ENCODE results near the gene FUT4.

Gene FUT4

DNA sequence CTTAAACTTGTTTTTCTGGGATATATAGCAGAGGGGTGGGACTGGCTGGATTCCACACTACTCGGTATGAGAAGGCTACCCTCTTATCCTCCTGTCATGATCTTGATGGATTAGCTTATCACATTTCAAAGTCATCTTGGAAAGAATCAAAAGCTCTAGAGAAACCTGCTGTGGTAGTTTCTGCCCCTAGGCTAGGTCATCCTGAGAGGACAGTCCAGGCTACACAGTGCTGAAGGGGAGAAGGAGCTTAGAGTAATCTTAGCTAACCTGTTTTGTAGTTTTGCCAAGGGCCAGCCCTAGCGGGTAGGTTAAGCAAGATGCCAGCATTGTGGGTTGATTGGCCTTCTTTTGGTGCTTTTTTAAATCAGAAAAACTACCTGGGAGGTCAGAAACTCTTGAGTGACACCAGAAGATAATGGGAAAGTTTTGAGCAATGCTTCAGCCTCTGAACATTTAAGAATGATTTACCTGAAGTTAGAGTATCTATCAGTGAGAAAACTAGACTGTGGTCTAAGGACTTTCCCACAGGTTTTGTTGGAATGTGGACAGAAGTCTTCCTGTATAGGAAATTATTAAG lies 44.7 kb downstream of the FUT4 start:
- no peak overlapping the region for H3K27ac ChIP-seq
- H3K4me3 ChIP-seq: no peak overlapping the region

DNA sequence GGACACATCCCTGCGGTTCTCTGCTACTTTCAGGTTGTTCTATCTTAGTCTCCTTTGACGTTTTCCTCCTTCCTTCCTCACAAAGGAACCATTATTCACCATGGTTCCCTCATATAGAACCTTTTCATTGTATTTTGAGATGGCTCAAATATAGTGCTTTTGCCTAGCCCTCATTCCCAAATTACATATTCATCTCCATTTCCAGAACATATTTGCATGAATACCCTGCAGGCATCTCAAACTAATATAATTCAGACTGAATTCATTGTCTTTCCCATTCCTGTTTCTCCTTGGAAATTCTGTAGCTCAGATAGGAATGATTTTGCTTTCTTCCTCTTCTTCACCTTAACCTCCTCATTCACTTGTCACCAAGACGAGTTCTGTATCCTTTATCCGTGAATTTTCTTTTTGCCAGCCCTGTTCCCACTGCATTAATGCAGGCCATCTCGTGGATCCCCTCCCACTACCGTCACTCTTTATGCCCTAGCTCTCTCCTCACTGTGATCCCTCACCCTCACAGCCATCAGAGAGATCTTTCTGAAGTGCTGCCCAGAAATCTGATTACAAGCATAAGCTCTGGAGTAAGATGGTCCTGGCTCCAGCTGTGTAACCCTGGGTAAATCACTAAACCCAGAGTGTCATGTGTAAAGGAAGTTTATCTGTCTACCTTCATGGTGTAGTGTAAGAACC lies 46.8 kb downstream of the FUT4 start:
- Histone ChIP-seq H3K27ac (no peak overlapping the region), H3K4me3 (no peak overlapping the region)

DNA sequence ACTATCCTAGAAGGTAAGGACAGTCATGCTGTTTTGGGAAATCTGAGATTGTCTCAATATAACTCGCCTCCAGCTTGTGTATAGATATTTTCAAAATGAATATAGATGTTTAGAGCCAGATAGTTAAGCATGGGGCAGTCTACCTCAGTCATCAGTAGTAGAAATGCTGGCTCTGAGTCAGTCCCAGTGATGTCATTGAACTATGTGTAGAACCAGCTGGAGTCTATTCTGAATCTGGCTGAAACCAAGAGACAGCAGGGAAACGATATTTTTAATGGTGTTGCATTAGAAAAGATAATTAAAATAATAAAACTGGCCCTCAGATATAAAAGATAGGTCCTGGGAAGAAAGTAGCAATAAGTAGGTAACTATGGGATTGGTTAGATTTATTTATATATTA lies 49.3 kb downstream of the FUT4 start:
- Histone ChIP-seq H3K4me3 (no peak overlapping the region), H3K27ac (no peak overlapping the region)

DNA sequence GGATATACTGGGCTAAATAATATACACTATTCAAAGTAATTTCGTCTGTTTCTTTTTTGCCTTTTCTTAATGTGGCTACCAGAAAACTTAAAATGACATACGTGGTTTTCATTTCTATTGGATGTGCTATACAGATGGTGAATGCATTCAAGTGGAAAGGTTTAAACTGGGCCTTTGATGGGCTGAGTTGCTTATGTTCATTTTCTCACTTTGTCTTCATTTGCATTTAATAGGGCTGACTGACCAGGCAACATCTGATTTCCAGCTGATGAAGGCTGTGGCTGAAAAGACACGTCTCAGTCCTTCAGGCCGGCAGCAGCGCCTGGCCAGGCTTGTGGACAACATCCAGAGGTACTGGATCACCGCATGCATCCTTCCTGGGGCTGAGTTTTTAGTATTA lies 51.4 kb downstream of the FUT4 start:
- Histone ChIP-seq H3K27ac (no peak overlapping the region), H3K4me3 (no peak overlapping the region)

DNA sequence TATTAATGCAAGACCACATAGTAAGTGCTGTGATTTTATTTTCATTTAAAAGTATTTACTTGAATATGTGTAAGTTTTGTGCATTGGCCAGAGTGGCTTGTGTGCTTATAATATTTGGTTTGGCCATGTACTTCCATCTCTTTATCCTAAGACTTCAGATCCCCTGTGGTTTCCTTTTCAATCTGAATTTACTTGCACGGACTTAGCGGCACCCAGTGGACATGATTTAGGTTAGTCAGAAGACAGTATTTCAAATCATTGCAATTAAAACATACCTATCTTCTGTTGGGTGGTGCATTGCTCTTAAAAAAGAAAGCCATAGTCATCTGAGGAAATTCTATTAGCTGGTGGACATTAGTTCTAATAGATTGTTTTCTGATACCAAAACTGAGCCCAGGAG lies 54.2 kb downstream of the FUT4 start:
- no peak overlapping the region for H3K27ac ChIP-seq
- H3K4me3 ChIP-seq: no peak overlapping the region
